ENCODE data around the gene DNAH11.
"Not testable (repeated sequence)": the region's sequence is repeated elsewhere in the genome, so short reads cannot be mapped to it uniquely, and the experiment has no call there.

DNAH11 gene

DNA sequence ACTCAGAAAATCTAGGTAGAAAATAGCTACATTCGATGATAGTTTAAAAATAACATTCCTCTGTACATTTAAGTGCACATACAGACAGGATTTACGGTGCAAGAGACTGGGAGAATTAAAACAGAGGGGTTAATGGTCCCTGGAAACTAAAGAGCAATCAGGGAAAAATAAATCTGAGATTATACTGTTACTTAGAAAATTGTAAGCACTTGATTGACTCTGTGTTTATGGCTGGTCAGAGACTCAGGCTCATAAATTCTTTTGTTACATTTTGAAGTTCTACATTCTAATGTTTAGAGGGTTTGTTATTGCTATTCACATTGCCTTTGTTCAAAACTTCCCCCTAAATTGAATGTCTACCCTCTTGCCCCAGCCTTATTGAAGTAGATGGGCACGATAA is 348.5 kb downstream of the DNAH11 start:
- no peak for DNase-seq (ENCODE audit: low read depth)

DNA sequence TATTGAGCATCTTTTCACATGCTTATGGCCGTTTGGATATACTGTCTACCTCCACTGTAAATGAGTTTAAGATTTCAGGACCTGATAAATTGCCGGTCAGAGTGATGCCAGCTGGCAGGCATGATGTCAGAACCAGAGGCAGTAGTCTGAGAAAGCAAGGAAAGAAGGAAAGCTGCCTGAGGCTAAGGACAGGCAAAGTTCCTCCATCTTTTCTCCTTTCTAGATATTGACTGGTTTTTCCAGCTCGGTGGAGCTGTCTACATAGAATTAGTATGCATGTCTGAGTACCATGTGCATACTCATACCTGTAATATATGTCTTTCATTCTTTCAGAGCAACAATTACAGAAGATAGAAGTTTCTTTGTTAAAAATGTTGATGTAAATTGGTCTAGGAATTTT is 350.6 kb downstream of the DNAH11 start:
- DNase-seq (ENCODE audit: low read depth): no peak

DNA sequence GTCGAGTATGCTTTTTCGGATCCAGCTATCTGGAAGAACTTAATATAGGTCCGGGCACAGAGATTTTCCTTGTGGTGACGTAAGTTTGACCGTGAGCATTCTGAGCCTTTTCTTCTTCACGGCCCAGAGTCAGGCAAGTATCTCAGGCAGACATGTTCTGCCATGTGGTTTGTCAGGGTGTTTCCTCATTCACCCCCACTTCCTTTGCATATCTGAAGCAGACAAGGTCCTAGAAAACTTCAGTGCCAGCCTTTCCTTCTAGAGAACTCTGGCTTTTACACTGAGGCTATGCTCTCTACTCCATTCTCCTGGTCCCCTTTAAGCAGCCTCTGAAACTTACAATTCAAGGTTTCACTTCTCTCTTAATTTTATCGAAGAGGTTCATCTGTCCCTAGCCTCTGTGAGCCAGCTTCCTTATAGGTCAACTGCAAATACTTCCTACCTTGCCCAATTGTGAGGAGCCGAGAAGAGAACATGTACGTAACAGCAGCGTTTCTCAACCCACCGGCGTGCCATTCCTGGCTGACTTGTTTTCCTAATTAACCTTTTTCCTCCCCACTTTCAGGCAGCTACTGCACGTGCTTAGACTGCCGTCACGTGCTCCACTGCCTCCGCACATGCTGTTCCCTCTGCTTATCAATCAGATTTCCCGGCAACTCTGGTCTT is 355.6 kb downstream of the DNAH11 start:
- DNase-seq (ENCODE audit: low read depth): no peak

DNA sequence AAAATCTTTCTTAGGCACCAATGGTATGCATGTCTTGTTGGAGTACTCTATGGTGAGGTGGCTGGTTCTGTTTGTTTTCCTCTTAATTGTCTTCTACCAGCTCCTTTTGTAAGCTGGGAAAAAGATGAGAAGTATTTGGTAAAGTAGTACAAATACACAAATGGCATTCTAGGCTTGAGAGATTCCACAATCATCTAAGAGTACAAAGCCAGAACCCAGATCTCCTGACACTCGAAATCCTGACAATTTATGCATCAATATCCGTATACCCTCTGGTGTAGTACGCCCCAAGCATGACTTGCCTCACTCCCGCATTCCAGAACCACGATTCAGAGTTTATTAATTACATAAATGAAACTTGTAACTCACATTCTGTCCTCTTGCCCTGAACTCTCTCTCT is 359.4 kb downstream of the DNAH11 start:
- DNase-seq (ENCODE audit: low read depth): no peak

DNA sequence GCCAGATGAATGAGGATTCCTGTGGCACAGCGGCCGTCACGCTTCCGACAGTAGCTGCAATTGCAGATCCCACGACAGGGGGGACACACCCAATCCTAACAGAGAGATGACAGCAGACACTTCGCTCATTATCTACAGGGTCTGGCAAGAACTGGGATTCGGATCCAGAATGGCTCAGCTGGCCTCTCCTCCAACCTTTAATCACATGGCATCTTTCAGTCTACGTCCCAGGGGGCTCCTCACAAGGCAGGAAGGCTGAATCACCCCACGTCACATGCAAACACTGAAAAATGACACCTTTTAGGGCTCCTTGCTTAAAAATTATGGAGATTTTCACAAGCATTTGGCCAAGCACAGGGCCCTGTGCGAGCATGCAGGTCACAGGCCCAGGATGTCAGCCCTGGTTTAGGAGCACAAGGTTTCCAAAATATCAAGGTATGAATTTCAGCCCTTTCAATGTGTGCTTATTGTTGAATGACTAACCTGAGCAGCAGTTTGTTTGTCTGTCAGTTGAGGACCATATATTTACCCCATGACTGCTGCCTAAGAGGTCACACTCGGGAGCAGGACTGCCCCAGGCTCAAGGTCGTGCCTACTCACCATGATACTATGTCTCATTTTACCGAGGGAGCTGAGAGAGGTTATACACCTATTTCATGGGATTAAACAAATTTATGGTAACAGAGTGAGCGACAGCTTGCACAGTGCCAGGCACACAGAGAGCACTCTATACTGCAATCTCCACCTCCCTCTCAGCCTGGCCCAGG is 360.4 kb downstream of the DNAH11 start:
- DNase-seq (ENCODE audit: low read depth): no peak

DNA sequence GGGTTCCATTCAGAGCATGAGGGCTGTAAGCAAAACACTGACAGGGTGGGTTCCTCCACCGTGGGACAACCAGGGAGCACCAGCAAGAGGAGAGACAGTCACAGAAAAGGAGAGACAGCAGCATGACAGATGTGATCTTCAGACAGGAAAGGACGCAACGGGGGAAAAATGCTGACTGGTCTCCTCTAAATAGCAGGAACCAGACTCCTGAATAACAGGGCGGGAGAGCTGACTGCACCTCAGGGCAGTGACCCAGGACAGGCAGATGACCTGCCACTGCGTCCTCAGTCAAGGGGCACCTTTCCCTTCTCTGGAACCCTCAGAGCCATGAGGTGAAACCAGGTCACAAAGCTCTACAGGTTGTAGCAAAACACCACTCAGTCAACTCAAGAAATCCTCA is 365.9 kb downstream of the DNAH11 start:
- no peak for DNase-seq (ENCODE audit: low read depth)

DNA sequence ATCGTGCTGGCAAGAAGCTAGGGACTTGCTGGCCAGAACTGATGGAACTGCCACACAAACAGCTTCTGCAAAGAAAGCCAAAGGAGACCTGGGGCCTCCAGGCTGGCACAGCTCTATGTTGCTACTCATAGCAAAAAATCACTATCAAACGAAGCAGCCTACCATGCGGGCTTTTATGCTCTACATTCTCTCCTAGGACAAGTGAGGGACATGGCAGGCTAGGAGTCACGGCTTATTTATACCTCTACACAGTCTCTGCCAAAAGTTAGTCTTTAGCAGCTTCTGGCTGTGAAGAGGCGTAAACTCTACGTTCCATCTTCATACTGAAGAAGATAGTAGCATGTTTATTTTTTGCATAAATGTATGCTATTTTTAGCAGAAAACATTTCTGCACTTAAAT is 367.4 kb downstream of the DNAH11 start:
- DNase-seq (ENCODE audit: low read depth): no peak

DNA sequence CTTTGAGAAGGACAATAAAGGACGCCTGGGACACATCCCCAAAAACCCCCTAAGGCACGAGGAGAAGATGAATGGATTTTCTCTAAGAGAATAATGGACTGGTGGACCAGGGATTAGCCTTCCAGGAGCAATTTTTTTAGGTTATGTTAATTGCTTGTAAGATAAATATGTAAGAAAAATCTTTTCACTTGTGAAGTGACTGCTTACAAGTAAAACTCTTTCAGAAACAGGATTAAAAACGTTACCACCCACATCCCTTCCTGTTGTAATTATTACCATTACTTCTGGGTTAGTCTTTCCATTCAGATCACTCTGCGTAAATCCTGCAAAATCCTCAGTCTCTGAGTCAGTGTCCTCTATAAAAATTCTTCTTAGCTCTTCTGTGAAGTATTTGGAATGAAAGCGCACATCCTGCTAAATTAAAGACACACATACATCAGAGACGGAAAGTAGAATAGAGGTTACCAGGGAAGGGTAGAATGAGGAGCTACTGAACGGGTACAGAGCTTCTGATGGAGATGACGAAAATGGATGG is 368.6 kb downstream of the DNAH11 start:
- no peak for DNase-seq (ENCODE audit: low read depth)

DNA sequence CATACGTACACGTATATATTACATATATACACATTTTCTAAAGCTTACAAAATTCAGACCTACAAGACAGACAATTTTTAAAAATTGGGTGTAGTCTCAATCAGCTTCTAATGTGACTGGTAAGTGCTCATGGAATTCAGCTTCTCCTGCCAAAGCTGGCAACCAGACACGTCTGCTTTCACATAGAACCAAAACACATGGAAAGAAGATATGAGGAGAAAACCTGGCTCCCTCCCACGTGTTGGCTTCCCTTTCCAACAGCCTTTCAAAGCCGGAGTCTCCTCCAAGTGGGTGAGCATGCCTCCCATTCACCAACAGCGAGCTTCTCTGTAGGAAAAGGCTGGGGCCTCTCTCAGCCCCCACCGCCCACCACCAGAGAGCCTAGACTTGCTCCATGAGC is 369.5 kb downstream of the DNAH11 start:
- DNase-seq (ENCODE audit: low read depth): no peak

DNA sequence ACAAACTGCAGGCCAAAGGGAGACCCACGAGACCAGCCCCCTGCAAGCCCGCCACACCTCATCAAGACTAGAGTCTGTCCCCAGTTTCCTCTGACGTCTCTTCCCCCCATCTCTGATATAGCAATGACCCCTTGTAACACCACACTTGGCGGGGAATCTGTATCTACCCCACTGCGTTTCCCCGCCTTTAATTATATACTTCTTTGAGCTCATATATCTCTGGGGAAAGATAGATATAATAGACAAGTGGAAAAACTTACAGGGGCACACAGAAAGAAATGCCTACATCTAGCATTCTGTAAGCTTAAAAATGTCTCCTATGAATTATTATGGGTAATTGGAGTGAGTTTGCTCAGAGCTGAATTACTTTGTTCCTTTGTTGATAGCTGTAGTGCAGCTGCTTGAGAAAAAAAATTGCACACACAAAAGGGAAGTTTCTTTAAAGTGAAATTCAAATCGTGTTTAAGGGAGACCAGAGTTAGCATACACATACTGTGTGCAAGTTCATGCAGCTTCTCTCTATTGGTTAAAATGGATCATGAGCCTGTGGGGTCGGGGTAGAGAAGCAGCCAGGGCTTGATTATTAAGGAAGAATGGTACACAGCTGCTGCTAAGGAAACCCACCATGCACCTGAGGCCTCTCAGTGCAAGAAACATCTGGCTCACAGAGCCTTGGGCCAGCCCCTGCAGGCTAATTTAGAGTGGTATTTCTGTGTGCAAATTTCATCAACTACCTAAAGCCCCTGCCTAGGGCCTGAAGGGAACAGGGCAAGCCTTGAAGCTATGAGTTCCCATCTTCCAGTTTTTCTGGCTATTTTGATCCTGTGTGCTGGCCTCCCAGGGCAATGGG is 370.3 kb downstream of the DNAH11 start:
- no peak for DNase-seq (ENCODE audit: low read depth)

DNA sequence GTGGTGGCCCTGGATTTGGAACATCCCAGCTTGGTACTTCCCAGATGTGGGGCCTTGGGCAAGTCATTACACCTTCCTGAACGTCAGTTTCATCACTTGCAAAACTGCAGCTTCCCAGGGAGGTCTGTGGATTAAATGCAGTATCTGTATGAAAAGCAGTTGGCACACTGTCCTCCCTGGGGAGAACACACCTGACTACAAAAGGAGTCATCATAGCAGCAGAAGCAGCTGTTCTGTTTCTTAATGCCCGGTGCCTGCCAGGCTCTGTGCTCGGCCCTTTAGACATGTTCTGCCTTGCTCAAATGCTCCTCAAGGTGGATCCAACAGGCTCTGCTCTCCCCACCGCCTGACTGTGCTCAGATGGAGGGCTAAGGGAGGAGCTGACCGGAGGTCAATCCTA is 371.8 kb downstream of the DNAH11 start:
- no peak for DNase-seq (ENCODE audit: low read depth)

DNA sequence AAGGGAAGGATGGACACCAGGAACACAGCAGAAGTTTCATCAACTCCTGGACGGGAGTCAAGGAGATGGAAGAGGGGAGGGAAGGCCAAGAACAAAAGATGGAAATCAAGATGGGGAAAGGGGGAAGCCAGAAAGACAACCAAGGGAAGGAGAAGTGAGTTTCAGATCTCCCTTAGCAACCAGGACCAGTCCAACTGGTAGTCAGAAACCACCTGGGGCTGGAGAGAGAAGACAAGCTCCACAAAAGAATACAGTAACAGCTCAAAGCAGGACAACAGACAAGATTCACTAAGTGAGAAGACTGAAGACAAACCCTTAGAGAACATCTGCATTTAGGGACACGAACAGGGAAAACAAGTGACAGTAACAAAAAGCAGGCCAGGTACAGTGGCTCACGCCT is 372.3 kb downstream of the DNAH11 start:
- no peak for DNase-seq (ENCODE audit: low read depth)

DNA sequence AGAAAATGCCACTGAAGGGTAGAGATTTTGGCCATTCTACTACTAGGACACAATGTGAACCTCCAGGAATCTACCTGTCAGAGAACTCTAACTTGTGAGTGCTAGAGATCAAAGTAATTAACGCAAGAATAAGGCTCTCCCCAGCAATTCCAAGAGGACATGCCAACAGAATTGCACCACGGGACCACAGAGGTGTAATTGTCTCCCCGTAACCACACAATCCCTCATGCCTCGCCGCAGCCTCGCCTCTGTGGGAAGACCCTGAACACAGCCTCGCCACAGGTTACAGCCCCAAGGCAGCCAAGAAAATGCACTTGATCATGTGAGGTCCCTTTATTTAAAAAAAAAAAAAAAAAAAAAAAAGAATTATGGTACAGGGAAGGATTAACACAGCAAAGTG is 373.3 kb downstream of the DNAH11 start:
- no peak for DNase-seq (ENCODE audit: low read depth)

DNA sequence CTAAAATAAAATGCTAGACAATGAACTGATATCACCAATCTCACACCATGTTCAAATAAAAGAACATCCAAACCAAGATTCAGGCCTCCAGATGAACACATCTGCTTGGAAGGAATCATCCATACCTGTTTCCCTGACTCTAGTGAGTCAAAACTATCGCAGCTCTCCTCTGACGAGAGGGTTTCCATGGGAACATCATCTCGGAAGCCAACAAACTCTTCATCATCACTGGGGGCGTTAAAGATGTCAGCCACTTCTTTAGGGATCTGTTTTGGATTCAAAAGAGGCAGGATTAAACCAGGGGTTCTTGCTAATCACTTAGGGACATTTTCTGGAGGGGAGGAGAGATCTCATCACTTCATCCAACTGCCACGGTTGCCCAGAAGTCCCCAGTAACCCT is 373.8 kb downstream of the DNAH11 start:
- DNase-seq (ENCODE audit: low read depth): no peak

DNA sequence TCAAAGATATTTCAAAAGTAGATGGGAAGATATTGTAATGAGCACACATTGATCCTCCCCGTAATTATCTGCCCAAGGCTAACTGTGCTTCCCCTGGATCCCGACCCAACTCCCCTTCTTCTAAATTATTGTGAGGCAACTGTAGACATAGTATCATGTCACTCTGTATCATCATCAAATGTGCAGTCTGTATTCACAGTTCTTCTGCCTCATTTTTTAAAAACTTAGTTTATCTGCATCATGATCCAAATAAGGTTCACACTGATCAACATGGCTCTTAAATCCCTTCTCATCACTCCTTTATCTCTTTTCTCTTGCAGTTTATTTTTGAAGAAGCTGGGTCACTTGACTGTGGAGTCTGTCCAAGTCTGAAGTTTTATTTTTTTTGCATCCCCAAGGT is 375.4 kb downstream of the DNAH11 start:
- DNase-seq (ENCODE audit: low read depth): no peak

DNA sequence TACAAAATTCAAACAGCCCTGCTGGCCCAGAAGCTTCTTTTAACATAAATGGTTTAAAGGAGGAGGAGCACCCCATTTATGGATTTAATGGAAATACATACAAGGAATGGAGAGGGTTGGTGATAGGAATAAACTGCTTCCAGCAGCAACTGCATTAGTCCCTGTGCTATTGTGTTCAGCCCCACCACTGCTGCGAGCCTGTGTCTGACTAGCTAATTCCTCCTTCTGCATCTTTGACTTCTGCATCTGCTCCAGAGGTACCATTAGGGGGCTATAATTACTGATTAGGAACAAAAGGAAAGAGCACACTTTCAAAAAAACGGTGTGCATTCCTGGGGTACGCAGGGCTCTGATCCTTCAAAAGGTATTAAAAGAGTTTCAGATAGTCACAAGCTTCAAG is 378.1 kb downstream of the DNAH11 start:
- no peak for DNase-seq (ENCODE audit: low read depth)

DNA sequence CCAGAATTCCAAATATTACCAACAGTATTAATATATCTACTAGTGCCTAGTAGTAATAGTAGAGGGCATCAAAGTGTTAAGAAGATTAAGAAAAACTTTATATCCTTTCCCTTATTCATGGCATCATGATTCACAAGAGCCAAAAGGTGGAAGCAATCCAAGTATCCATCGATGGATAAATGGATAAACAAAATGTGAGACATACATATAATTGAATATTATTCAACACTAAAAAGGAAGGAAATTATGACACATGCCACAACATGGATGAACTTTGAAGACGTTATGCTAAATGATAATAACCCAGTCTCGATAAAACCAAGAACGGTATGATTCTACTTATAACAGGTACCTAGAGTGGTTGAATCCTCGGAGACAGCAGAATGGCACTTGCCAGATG is 379.8 kb downstream of the DNAH11 start:
- DNase-seq (ENCODE audit: low read depth): no peak

DNA sequence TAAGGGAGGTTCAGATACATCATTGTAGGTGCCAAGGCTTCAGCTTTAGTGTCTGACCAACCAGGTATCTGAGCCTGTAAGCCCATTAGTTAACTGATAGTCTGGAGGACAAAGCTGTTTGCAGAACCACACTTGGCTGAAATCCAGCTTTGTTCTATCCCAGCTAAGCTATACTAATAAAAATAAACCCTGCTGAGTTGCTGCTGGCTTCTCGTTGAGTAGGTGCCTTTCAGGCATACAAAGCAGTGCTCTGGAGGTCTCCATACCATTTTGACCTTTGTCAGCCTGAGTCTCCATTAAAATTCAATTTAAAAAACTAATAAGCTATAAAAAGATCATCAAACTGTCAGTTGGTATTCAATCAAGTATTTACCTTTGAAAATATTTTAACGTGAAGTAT is 380.8 kb downstream of the DNAH11 start:
- no peak for DNase-seq (ENCODE audit: low read depth)

DNA sequence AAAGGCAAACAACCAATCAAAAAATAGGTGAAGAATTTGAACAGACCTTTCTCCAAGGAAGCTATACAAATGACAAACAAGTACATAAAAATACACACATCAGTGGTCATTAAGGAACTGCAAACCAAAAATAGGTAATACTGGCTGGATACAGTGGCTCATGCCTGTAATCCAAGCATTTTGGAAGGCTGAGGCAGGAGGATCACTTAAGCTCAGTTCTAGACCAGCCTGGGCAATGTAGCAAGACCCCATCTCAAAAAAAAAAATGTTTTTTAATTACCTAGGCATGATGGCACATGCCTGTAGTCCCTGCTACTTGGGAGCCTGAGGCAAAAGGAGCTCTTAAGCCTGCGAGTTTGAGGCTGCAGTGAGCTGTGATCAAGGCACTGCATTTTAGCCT is 383.6 kb downstream of the DNAH11 start:
- no peak for DNase-seq (ENCODE audit: low read depth)

DNA sequence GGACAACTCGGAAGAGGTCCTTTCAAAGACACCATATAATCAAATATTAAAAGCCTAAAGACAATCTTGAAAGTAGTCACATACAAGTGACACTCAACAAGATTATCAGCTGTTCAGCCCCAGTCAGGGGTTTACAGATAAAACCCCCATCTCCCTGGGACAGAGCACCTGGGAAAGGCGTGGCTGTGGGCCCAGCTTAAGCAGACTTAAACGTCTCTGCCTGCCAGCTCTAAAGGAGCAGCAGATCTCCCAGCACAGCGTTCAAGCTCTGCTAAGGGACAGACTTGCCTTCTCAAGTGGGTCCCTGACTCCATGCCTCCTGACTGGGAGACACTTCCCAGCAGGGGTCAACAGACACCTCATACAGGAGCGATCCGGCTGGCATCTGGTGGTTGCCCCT is 384.9 kb downstream of the DNAH11 start:
- no peak for DNase-seq (ENCODE audit: low read depth)

DNA sequence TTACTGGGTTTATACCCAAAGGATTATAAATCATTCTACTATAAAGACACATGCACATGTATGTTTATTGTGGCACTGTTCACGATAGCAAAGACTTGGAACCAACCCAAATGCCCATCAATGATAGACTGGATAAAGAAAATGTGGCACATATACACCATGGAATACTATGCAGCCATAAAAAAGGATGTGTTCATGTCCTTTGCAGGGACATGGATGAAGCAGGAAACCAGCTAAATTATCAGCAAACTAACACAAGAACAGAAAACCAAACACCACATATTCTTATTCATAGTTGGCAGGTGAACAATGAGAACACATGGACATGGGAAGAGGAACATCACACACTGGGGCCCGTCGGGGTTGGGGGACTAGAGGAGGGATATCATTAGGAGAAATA is 390.5 kb downstream of the DNAH11 start:
- DNase-seq (ENCODE audit: low read depth): not testable (repeated sequence)

DNA sequence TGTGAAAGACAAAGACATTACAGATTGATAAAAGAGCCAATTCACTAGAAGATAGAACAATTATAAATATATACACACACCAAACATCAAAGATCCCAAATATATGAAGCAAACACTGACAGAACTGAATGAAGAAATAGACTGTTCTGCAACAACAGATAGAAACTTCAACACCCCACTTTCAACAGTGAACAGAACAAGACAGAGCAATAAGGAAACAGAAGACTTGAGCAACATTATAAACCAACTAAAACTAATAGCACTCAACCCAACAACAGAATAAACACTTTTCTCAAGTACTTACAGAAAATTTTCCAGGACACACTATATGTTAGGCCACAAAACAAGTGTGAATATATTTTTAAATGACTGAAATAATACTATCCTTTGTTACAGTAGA is 392.0 kb downstream of the DNAH11 start:
- no peak for DNase-seq (ENCODE audit: low read depth)

DNA sequence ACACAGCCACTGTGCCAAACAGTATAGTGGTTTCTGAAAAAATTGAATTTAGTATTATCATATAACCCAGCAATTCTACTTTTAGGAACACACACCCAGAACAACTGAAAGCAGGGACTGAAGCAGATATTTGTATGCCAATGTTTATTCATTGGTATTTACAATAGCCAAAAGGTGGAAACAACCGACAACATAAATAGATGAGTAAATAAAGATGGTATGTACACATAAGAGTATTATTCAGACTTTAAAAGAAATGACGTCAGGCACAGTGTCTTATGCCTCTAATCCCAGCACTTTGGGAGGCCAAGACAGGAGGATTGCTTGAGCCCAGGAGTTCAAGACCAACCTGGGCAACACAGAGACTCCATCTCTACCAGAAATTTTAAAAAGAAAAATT is 395.6 kb downstream of the DNAH11 start:
- DNase-seq (ENCODE audit: low read depth): no peak
